Upper lobe of left lung (tissue), 6 donors: Measurements from ENCODE around the gene L1TD1. TPM values are rescaled to one million over a fixed set of nuclear protein-coding genes. Genes with fewer than 3 reads are reported as not detected.

Experiments used
- ATAC-seq, 2 donors: fragments of 200-7000 bp; cut with Tn5 transposase; one replicate each; pipeline ENCODE4 v1.9.1; 2022; ENCODE audit warnings: mild to moderate bottlenecking in 2 of 2, moderate library complexity in 2 of 2; ENCODE audit not compliant: low FRiP score in 2 of 2
- DNase-seq, 2 donors: peaks; one replicate each; pipeline ENCODE4 v3.0.0-alpha.2; 2019 to 2020
- H3K27ac ChIP-seq, 4 donors: fragments of 200-600 bp; sonication (generic); one replicate each; pipeline ENCODE4 v1.5.1; 2016 to 2019
- H3K27me3 ChIP-seq, 4 donors: fragments of 200-600 bp; sonication (generic); one replicate each; pipeline ENCODE4 v1.5.1; 2017 to 2019
- H3K36me3 ChIP-seq, 4 donors: fragments of 200-600 bp; sonication (generic); one replicate each; pipeline ENCODE4 v1.5.1; 2016 to 2019
- H3K4me1 ChIP-seq, 4 donors: fragments of 200-600 bp; sonication (generic); one replicate each; pipeline ENCODE4 v1.5.1; 2018 to 2019
- H3K4me3 ChIP-seq, 4 donors: fragments of 200-600 bp; sonication (generic); one replicate each; pipeline ENCODE4 v1.5.1; 2017 to 2019; ENCODE audit warnings: mild to moderate bottlenecking in 2 of 4, moderate library complexity in 1 of 4
- H3K9me3 ChIP-seq, 4 donors: fragments of 200-600 bp; sonication (generic); one replicate each; pipeline ENCODE4 v1.5.1; 2018 to 2019
- EP300 ChIP-seq, 4 donors: sonication (generic); formaldehyde crosslinking; IDR thresholded peaks; one replicate each; pipeline ENCODE4 v1.5.1; 2017; ENCODE audit warnings: antibody characterized with exemption in 4 of 4, control low read depth in 2 of 4
- POLR2A ChIP-seq, 4 donors: fragments of 450-650 bp; IDR thresholded peaks; one replicate each; pipeline ENCODE4 v1.5.1; 2016 to 2017; ENCODE audit warnings: antibody characterized with exemption in 4 of 4, mild to moderate bottlenecking in 2 of 4
- POLR2AphosphoS5 ChIP-seq, 2 donors: sonication (generic); formaldehyde crosslinking; IDR thresholded peaks; one replicate each; pipeline ENCODE4 v1.5.1; 2017; ENCODE audit warnings: antibody characterized with exemption in 2 of 2
- WGBS, 2 donors: methylation state at CpG; one replicate each; pipeline ENCODE4 v1.1.5; 2017 to 2018; 5-methylcytosine and 5-hydroxymethylcytosine counted together
- total RNA-seq, 6 donors: library from RNA; depleted of rRNA in 4 of 6; stranded (reverse); fragments of >200 nt in 4 of 6; gene quantifications; one replicate each; pipeline versions ENCODE4 v1.1.0 to v1.2.1, GENCODE V29; 2016 to 2021
- TF ChIP-seq, protein P1 (sequence below), 6 experiments: fragments of 450-650 bp in 4 of 6; fragments of 200-600 bp in 2 of 6; sonication (generic) in 2 of 6; IDR thresholded peaks; one replicate each; pipeline ENCODE4 v1.5.1; 2016 to 2019; ENCODE audit warnings: antibody characterized with exemption in 6 of 6
- donor health status: DM: no; HTN: no; CAD: no; lungs with moderate emphysema.
- donor health status: DM: no; HTN: yes; CAD: no; lungs with severe emphysema.

L1TD1 gene
- total RNA-seq, 6 donors from 2014 or later: under 0.01 to 0.71 (median 0.47) TPM

DNA sequence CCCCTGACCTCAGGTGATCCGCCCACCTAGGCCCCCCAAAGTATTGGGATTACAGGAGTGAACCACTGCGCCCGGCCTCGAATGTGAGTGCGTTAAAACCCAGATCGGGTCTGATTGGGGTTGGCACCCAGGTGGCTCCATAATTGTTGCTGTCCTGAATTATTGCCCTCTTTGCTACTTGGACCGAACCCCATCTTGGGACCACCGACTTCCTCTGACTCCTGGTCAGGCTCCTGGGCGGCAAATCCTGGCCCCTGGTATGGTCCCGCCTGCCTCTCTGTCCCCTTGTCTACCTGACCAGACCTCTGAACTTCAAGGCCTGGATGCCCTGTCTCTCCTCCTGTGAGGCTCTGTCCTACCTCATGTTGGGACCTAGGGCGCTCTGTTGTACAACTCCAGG lies 32.8 kb downstream of the L1TD1 start:
- DNase-seq (no peak), ATAC-seq (no peak)
- Histone ChIP-seq H3K9me3 (no peaks in the 10 kb centered on the region), H3K27me3 (no peaks in the 10 kb centered on the region), H3K36me3 (no peaks in the 10 kb centered on the region), H3K4me1 (no peaks in the 10 kb centered on the region), H3K4me3 (no peak overlapping the region), H3K27ac (no peak overlapping the region)
- 78 to 90% methylated on average over 11 of the region's 11 CpGs for WGBS, 2 donors
- TF ChIP-seq POLR2AphosphoS5 (IDR thresholded peaks at IDR 0.05) (no peak), EP300 (IDR thresholded peaks at IDR 0.05) (no peak), POLR2A (IDR thresholded peaks at IDR 0.05) (no peak)
- TF ChIP-seq, protein P1, sequence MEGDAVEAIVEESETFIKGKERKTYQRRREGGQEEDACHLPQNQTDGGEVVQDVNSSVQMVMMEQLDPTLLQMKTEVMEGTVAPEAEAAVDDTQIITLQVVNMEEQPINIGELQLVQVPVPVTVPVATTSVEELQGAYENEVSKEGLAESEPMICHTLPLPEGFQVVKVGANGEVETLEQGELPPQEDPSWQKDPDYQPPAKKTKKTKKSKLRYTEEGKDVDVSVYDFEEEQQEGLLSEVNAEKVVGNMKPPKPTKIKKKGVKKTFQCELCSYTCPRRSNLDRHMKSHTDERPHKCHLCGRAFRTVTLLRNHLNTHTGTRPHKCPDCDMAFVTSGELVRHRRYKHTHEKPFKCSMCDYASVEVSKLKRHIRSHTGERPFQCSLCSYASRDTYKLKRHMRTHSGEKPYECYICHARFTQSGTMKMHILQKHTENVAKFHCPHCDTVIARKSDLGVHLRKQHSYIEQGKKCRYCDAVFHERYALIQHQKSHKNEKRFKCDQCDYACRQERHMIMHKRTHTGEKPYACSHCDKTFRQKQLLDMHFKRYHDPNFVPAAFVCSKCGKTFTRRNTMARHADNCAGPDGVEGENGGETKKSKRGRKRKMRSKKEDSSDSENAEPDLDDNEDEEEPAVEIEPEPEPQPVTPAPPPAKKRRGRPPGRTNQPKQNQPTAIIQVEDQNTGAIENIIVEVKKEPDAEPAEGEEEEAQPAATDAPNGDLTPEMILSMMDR (IDR thresholded peaks at IDR 0.05): no peak

DNA sequence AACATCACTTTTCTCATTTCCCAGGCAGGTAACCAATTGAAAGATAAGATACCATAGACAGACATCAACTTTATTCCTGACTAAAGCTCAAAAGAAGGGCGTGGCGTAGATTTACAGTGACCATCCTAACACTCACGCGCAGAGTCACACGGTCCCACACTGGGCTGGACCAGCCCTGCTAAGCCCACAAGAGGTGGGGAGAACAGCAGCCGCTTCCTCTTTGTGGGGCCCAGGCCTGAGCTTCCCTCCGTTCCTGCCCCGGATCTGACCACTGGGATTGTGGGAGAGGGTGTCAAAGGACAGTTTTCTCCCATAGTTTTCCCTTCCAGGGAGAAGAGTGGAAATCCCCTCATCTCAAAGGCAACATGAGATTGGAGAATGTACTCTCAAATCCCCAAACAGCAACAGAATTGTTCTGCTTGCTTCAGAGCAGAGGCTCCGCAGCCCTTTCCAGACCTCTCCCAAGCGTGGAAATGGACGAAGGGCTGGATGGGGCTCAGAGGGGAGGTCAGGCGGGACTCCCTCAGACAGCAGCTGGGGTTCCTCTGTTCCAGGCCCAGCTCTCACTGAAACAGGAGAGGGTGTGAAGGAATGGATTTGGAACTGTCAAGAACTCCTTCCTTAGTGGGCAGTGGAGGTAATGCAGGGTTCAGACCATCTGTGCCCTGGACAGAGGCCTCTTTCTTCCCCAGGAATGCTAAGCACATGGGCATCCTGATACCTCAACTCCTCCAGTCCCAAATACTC lies 33.7 kb downstream of the L1TD1 start:
- H3K27ac ChIP-seq: no peak overlapping the region
- H3K27me3 ChIP-seq: no peaks in the 10 kb centered on the region
- no peaks in the 10 kb centered on the region for H3K36me3 ChIP-seq
- WGBS, 2 donors: 88% methylated on average over 11 to 12 of the region's 12 CpGs
- H3K4me3 ChIP-seq: no peak overlapping the region
- TF ChIP-seq, protein P1 (IDR thresholded peaks at IDR 0.05): no peak
- no peak for TF ChIP-seq EP300 (IDR thresholded peaks at IDR 0.05)
- no peak for TF ChIP-seq POLR2A (IDR thresholded peaks at IDR 0.05)
- TF ChIP-seq POLR2AphosphoS5 (IDR thresholded peaks at IDR 0.05): no peak
- DNase-seq: no peak
- H3K9me3 ChIP-seq: no peaks in the 10 kb centered on the region
- no peaks in the 10 kb centered on the region for H3K4me1 ChIP-seq
- no peak for ATAC-seq

- H3K9me3 ChIP-seq: no peaks in the 10 kb centered on the region
- TF ChIP-seq POLR2AphosphoS5 (IDR thresholded peaks at IDR 0.05) (no peak), POLR2A (IDR thresholded peaks at IDR 0.05) (no peak), EP300 (IDR thresholded peaks at IDR 0.05) (no peak)
- TF ChIP-seq, protein P1 (IDR thresholded peaks at IDR 0.05): no peak
- WGBS, 2 donors: 77 to 86% methylated on average over 2 to 4 of the region's 4 CpGs
- no peaks in the 10 kb centered on the region for H3K4me1 ChIP-seq
- no peaks in the 10 kb centered on the region for H3K36me3 ChIP-seq
- ATAC-seq: peak in 1 of 2 donors; percentile 10
- no peaks in the 10 kb centered on the region for H3K27me3 ChIP-seq
- H3K4me3 ChIP-seq: no peak overlapping the region
- no peak for DNase-seq
- H3K27ac ChIP-seq: no peak overlapping the region
These were observed 34.2 kb downstream of the L1TD1 start for GRCh38 chr1:62228883-62229187.

DNA sequence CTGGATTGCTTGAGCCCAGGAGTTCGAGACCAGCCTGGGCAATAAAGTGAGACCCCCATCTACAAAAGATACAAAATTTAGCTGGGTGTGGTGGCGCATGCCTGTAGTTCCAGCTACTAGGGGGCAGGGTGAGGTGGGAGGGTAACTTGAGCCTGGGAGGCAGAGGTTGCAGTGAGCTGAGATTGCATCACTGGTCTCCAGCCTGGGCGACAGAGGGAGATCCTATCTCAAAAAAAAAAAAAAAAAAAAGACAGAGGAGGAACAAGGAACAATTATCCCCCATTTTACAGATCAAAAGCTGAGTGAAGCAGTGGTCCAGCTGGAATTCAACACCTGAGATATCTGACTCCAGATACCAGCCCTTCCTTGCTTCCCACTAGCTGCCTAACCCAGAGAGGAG lies 34.8 kb downstream of the L1TD1 start:
- no peak for DNase-seq
- 82 to 88% methylated on average over 3 of the region's 3 CpGs for whole genome bisulfite sequencing, 2 donors
- TF ChIP-seq POLR2A (IDR thresholded peaks at IDR 0.05): no peak
- no peak for TF ChIP-seq EP300 (IDR thresholded peaks at IDR 0.05)
- TF ChIP-seq, protein P1 (IDR thresholded peaks at IDR 0.05): no peak
- TF ChIP-seq POLR2AphosphoS5 (IDR thresholded peaks at IDR 0.05): no peak
- no peak overlapping the region for H3K4me3 ChIP-seq
- no peaks in the 10 kb centered on the region for H3K27me3 ChIP-seq
- no peak overlapping the region for H3K27ac ChIP-seq
- H3K4me1 ChIP-seq: no peaks in the 10 kb centered on the region
- H3K9me3 ChIP-seq: no peaks in the 10 kb centered on the region
- no peak for ATAC-seq
- no peaks in the 10 kb centered on the region for H3K36me3 ChIP-seq

DNA sequence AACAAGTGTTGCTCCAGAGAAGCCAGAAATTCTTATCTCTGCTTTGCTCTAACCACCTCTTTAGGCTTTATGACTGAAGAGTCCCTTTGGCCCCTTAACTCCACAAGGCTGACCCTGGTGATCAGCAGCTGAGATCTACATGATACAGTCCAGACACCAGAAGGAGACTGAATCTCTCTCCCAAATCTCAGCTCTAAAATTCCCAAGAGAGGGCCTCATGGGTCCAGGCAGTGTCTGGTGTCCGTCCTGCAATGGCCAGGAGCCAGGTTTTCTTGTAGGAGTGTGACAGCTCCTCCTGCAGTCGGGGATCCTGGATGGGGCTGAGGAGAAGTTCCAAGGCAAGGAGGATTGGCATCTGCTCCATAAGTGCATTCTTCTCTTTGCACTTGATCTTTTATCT lies 35.3 kb downstream of the L1TD1 start:
- no peak for ATAC-seq
- TF ChIP-seq POLR2AphosphoS5 (IDR thresholded peaks at IDR 0.05): no peak
- no peak for TF ChIP-seq EP300 (IDR thresholded peaks at IDR 0.05)
- TF ChIP-seq, protein P1 (IDR thresholded peaks at IDR 0.05): no peak
- no peak for TF ChIP-seq POLR2A (IDR thresholded peaks at IDR 0.05)

More for the DNA sequence above, 35.3 kb downstream of the L1TD1 start:
- WGBS, 2 donors: 61 to 75% methylated on average over 2 of the region's 2 CpGs
- no peak overlapping the region for H3K4me3 ChIP-seq
- DNase-seq: no peak
- H3K36me3 ChIP-seq: no peaks in the 10 kb centered on the region
- H3K4me1 ChIP-seq: no peaks in the 10 kb centered on the region
- no peak overlapping the region for H3K27ac ChIP-seq
- H3K27me3 ChIP-seq: no peaks in the 10 kb centered on the region
- H3K9me3 ChIP-seq: no peaks in the 10 kb centered on the region
